AG08396 (cell line): ENCODE data around the gene BDKRB2.

Source experiments
- DNase-seq: peaks from one replicate; pipeline ENCODE4 v3.0.0; 2012; ENCODE audit warnings: low spot score, mixed read lengths

BDKRB2 gene

DNA sequence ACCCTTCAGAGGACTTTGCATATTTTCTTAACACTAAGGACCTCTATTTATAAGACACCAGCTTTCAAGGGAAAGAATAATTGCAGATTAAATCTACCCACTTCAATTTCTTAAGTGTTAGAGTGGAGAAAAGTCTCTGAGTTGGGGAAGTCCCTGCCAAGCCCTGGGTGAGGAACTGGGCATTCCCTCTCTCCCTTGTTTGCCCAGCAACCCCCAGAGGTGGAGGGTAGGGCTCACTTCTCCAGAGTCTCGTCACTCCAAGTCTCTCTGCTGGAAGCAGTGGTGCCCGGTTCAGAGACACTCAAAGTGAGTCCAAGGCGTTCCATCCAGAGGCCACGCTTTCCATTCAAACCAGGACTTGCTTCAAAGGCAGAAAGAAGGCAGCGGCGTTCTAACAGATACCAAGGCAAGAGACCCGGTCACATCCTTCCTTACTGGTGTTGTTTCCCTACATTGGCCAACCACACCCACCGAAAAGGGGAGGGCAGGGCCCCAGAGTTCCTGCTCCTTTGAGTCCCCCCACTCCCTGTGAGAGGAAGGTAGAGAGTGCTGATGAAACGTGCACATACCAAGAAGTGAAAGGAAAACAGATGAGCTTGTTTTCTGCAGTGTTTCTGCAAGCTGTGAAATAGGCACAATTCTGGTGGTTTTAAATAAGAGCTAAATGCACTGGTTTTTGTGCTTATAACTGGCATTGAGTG is 6.1 kb upstream of the BDKRB2 start:
- no peak for DNase-seq

DNA sequence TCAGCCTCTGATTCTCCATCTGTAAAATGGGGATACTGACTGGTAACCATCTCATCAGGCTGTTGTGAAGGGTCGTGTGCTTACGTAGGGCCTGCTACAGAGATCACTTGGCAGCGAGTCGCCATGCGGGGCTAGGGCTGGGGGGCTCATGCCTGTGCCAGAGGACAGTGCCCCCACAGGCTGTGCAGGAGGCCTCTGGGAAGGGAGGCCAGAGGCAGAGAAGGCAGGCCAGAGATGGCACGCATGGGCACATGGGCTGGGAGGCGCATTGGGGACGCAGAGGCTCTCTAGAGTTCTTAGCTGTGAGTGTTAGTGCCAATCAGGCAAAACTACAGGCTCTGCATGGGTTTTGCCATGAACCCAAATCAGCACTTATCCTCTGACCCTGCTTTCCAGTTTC is 3.5 kb upstream of the BDKRB2 start:
- DNase-seq = no peak

DNA sequence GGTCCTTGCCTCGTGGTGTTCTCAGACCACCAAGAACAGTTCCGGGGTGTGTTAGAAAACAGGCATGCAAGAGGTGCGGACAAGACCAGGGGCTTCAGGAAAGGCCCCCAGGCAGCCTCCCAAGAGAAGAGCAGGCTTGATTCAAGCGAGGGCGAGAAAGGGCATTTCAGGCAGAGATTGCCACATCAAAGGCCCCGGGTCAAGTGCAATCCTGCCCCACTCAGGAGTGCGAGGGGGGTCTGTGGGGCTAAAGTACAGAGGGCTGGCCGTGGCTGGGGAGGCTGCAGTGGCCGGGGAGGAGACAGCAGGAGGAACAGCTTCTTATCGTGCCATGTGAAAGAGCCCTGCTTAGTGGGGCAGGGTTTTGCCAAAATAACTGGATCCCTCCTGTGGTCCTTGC is 2.7 kb upstream of the BDKRB2 start:
- no peak for DNase-seq

DNA sequence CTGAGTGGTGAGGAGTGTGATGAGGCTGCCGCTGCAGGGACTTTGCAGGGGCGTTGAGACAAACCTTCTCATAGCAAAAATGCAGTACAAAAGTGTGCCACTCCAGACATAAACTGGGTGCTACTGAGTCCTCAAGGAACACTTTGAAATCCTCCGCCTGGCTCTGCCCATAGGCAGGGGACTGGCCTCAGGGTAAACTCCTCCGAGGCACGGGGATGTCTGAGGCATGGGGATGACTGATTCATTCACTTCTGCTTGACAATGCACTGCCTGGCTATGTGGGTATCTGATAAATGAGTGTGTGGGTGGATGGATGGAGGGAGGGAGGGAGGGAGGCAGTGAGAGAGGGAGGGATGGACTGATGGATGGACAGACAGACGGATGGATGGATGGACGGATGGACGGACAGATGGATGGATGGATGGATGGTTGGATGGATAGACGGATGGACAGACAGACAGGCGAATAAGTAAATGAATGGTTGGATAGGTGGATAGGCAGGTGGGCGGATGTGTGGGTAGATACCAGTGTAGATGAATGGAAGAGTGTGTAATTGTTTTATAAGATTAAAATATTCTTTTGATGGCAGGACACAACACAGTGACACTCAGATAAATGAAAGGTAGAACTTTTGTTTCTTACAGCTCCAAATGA is 2.1 kb upstream of the BDKRB2 start:
- no peak for DNase-seq

DNA sequence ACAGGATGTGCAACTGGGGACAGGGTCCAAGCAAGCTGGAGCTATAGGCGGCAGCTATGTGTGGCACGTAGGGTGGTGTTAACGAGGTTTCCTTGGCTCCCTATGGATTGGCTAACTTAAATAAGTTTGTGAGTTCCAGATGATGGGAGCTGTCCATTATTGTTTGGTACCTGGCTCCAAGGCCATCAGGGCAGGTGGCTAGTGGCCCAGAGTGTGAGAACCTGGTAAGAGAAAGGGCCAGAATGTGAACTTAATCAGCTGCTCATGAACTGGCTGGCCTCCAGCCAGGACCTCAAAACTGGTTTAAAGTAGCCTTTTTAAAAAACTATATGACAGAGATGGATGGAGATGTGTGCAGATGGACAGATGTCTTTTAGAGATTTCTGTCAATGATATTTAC is 1.5 kb upstream of the BDKRB2 start:
- DNase-seq = no peak

DNA sequence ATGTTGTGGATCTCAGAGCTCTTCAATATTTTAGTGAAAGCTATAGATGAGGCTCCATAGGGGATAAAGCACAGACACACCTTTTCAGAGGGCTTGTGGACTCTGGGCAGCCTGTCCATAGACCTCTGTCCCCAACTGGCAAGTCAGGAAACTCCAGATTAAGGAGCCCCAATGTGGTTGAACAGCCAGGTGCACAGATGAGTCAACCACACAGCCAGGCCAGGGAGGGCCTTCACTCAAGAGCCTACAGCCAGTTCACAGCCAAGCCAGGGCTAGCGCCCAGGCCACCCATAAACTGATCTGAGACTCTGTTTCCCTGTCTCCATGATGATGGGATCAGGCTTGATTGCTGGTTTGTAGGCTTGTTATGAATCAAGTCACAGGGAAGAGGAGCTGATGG is 1.0 kb upstream of the BDKRB2 start:
- DNase-seq = no peak

DNA sequence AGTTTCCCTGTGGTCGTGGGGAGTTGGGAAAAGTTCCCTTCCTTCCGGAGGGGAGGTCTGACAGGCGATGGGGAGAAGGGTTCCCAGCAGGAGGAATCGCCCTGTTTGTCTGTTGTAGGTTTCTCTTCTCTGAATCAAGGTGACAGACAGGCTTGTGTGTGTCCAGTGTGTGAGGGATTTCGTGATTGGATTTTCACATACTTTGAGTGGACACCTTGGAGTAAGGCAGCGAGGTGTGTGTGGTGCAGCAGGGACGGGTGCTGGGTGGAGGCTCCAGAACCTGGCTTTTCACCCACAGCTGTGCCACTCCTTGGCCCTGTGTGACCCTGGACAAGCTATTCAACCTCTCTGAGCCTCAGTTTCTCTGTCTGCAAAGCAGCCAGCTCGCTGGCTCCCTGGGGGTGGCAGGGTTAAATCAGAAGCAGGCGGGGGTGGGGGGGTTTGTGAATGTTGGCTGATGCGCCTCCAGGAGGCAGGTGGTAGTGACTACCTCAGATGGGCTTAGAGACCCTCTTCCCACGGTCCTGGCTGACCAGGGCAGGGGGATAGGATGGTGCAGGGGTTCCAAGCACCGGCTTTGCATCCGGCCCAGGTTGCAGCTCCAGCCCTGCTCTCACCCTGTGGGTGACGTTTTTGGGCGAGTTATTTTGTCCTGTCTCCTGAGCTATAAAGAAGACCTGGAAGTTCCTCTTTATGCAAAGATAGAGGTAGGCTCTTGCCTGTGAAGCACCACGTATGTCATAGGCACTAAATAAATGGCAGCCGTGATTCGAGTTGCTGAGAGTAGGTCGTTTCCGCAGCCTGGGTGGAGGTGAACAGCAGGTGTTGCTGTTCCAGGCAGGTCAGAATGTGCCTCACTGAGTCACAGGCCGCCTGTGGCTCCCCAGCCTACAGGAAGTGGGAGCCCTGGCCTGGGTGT is 679 bp downstream of the BDKRB2 start:
- DNase-seq = no peak

DNA sequence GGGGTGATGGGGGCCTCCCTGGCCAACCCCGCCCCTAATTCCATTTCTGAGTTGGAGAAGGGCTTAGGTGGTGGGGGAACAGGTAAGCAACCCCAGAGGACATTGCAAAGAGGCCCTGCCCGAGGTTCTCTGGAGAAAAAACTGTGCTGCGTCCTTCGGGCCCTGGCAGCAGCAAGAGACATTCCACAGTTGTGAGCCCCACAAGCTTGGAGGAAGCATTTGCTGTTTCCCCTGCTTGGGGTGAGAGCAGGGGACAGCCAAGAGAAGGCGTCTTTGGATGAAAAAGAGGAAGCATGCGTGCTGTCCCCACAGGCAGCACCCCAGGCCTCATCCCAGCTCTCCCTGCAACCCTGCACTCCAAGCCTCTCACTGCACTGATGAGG is 1.3 kb downstream of the BDKRB2 start:
- DNase-seq = peak; percentile 49

DNA sequence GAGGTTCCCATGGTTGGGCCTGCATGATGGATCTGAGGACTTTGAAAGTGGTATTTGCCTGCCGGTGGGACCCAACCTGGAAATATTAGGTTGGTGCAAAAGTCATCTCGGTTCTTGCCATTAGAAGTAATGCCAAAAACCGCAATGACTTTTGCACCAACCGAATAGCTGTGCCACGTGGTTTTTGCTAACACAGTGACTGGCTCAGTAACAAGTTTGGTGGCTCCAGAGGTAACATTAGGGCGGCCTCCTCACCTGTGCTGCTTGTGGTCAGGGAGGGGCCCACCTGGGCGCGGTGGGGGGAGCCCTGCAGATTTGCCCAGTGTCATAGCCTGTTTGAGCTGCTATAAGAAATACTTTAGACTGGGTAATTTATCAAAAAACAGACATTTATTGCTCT is 1.8 kb downstream of the BDKRB2 start:
- DNase-seq = no peak

DNA sequence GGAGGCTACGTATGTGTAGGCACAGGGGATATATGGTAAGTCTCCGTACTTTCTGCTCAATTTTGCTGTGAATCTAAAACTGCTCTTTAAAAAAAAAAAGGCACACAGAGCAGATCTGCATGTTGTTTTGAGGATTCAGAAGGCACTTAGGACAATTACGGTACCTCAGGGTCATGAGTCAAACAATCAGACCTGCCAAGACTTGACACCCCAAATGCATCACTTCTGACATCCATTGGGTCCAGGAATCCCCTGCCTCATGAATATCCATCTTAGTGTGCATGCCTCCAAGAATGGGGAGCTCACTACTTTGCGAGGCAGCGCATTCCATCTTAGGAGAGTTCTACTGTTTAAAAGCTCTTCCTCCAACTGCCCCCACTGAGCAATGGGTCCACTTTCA is 3.0 kb downstream of the BDKRB2 start:
- DNase-seq = no peak

DNA sequence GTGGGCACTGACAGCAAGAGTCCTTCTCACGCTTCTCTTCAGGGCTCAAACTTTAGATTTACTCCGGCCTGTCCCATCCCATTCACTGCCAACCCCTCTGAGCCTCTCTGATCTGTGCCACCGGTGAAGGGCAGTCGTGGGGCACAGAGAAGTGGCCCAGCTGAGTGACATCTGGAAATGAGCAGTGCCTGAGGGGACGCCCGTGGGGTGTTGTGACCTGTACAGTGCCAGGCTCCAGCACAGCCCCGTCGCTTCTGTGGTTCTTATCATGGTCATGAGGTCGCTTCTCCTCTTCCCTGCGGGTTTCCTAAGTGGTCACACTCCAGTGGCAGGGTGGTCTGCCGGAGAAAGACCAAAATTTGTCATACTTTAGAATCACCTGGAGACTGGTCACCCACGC is 4.1 kb downstream of the BDKRB2 start:
- DNase-seq = no peak

DNA sequence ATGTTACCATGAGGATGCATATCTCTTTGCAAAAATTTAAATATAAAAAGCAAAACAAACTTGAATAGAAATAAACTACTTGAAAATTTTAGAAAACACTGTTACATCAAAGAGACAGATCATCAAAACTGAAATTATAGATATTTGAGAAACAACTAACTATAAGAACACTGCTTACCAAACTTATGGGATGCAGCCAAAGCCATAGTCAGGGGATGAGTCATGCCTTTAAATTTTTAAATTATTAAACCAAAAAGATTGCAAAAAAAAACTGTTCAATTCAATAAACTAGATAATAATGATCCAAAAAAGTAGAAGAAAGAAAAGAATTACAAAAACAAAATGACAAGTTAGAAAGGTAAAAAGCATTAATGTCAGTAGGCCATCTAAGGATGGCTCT is 7.5 kb downstream of the BDKRB2 start:
- DNase-seq = no peak

DNA sequence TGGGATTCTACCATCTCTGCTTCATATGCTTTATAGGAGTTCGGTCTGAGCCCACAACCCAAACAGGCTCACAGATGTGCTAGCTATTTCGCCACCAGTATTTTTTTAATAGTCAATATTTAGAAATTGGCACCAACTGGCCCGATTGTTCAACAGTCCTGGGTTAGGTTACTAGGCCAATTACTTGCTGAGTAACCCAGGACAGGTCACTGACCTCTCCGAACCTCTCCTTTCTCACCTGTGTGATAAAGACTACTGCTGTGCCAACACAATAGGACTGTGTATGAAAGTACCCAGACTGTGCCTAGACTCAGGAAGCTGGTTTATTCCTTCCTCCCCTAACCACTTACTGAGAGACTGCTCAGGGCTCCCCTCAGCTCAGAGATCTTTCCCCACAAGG is 8.3 kb downstream of the BDKRB2 start:
- DNase-seq = no peak

DNA sequence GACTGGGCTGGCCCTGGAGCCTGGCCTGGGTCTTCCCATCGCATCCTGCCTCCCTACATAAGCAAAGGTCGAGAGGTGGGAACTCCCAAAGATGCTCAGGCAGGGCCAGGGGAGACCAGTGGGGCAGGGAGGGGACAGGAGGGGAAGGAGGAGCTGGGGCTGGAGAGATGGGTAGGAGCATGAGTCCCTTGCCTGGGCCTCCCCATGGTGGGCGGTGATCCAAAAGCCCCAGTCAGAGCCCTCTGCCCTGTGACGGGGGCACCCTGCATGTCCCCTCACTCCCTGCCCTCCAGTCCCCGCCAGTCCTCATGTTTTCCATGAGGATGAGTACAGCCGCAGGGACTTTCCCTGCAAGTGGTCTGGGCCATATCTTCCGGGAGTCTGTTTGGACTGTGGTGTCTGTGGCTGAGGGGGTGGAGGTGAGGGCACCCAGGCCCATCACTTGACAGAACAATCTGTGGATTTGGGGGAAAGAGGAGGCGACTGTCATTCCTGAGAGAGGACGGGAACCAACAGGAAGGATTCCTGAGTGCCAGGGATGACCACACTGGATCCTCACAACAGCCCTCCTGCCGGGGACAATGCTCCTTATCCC is 9.3 kb downstream of the BDKRB2 start:
- no peak for DNase-seq

DNA sequence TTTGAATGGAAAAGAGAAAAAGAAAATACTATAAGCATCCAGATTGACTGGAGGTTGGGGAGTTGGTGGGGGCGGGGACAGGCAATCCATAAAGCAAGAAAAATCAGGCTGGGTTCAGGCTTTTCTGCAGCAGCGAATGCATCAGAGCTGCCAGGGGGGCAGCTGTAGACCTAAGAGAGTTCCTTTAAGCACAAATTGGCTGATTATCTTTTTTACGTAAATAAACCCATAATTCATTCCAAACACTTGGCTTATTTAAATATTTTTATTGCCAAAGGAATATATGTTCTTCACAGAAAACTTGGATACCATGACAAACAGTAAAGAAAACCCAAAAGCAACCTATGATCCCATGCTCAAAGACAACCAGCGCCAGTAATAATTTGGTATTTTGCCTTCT is 10.2 kb downstream of the BDKRB2 start:
- DNase-seq = no peak

DNA sequence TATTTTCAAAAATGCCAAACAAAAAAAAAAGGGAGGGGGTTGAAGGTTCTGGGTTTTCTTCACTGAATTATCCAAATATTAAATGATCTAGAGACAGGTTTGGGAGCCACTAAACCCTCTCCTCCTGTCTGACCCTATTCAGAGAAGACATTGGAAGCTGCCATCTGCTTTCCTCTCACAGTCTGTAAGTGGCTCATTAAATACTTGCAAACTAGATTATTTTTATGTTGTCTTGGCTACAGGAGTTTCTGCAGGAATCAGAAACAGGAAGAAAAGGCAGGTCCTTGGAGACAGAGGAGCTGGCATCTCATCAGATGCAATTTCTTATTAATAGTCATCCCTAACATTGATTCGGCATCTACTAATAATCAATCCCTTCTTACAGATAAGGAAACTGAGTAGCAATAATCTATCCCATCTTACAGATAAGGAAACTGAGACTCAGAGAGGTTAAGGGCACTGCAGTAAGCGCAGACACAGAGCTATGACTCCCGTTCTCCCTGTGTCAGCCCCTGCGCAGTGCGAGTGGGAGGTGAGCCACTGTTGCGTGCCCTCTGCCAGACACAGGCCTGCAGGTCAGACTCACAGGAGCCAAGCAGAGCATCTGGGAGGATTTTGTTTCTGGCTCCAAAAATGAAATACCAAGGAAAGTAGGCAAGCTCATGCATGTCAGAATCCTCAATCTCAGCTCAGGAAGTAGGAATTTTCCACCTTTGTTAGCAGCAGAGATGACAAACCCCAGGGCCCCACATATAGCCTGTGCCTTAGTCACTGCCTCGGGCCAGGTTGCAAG is 11.0 kb downstream of the BDKRB2 start:
- no peak for DNase-seq

DNA sequence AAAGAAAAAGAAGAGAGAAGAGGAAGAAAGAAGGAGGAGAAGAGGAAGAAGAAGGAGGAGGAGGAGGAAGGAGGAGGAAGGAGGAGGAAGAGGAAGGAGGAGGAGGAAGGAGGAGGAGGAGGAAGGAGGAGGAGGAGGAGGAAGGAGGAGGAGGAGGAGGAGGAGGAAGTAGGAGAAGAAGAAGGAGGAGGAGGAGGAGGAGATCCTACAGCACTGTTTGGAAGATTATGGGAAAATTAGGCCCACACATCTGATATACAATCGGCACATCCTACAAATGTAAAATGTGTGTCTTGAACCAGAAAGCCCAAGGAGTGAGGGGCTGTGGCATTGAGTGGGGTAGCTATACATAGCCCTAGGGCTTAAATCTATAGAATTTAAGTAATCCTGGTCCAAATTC is 12.0 kb downstream of the BDKRB2 start:
- no peak for DNase-seq

DNA sequence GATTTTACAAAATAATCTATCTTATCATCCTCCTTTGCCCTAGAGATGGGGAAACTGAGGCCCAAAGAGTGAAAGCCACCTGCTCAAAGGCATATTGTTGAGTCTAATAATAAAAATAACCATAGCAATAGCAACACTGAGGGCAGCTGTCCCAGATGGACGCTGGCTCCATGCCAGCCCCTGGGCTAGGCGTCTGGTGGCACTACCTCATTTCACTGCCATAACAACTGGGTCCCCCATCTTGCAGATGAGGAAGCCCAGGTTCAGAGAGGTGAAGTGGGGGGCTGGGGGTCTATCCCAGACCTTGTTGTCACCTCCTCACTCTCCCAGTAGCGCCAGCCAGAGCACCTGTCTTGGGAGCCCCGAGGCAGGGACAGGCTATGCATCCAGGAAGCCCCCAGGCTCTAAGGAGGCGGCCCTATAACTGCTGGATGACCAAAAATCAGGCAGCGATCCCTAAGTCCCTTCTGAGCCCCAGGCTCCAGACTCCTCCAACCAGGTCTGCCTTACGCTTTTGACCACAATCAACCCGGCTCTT is 12.8 kb downstream of the BDKRB2 start:
- no peak for DNase-seq

DNA sequence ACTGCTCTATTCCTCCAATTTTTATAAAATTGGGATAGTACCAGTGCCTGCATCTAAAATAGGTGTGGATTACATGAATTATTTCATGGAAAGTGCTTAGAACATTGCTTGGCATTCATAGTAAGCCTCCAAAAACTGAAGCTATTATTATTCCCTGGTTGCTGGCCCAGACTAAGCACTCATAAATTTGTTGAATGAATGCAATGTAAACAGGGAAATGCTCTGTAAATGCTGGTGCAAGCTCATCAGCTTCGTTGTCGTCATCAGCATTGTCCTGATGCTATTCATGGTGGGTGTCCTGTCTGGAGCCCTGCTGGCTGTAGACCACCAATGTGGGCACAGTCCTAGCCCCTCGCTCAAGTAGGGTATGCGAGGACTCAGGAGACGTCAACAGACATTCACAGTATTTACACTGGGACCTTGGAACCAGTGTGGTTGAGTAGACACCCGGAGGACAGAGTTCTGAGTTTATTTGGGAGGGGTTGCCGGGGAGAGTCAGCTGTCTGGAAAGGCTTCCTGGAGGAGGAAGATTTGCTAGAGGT is 16.5 kb downstream of the BDKRB2 start:
- peak; percentile 51 for DNase-seq

DNA sequence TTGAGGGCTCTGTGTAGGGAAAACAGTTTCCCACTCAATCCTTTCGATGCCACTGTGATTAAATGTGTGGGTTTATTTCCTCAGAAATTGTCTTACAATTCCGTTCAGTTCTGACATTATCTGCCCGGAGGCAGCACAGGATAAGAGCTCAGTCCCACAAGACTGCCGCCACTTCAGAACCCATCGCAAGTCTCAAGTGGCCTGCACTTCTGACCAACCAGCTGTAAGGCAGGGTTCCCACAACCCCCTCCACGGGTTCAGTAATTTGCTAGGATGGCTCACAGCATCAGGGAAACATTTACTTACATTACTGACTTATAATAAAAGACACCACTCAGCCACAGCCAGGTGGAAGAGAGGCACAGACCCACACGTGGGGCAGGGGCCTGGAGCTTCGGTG is 17.2 kb downstream of the BDKRB2 start:
- DNase-seq = no peak

DNA sequence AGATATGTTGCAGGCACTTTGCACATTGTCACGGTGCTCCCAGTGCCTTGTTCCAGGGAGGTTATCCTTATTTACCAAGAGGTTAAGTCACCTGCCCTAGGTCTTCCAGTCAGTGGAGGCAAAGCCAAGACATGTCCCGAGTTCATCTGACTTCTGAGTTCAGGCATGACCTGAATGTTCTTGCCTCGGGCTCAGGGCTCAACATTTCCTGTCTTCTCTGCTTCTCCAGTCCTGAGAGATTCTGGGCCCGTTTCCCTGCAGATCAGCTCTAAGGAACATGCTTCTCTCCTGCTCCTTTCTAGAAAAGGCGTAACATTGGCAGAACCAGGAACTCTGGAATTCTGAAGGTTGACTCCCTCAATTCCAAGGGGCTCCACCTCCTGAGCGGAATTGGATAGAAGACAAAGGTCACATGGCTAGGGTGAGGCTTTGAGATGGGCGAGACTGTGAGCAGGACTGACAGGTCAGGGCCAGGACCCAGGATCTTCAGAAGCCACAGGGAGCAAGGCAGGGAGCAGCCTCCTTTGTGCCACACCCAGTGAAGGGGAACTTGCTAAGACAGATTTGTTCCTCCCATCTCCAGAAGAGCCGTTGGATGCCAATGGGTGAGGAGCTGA is 19.9 kb downstream of the BDKRB2 start:
- no peak for DNase-seq
